HL-60 (cell line): ENCODE results near the gene PRKAR2B.
"Not testable (repeated sequence)": the region's sequence is repeated elsewhere in the genome, so short reads cannot be mapped to it uniquely, and the experiment has no call there.

Experiments used
- DNase-seq, 2 experiments: peaks; one replicate each; pipeline ENCODE4 v3.0.0-alpha.2; 2010 to 2020; ENCODE audit warnings: low read depth in 1 of 2, low spot score in 1 of 2
- H3K27ac ChIP-seq: fragments of 250-450 bp; sonication (Bioruptor Pico); replicated peaks from 2 replicates; pipeline ENCODE4 v1.5.1; 2020; ENCODE audit warnings: mild to moderate bottlenecking, moderate library complexity
- H3K27me3 ChIP-seq: fragments of 250-450 bp; sonication (Bioruptor Pico); 2 replicates; pipeline ENCODE4 v1.5.1; 2021; ENCODE audit warnings: mild to moderate bottlenecking, moderate library complexity; ENCODE audit not compliant: insufficient read depth, poor library complexity, severe bottlenecking
- H3K4me3 ChIP-seq: replicated peaks from 2 replicates; pipeline ENCODE4 v1.5.1; 2011; ENCODE audit warnings: mild to moderate bottlenecking, control low read depth, low read length; ENCODE audit not compliant: insufficient read depth
- CTCF ChIP-seq: IDR thresholded peaks from one replicate; pipeline ENCODE4 v1.5.1; 2011; ENCODE audit warnings: low read length, control low read depth, inconsistent platforms; ENCODE audit not compliant: insufficient read depth
- GABPA ChIP-seq: IDR thresholded peaks from 2 replicates; pipeline ENCODE4 v1.6.1; 2012; ENCODE audit warnings: low read depth
- POLR2AphosphoS5 ChIP-seq: IDR thresholded peaks from 2 replicates; pipeline ENCODE4 v1.6.1; 2012; ENCODE audit warnings: low read depth
- SPI1 ChIP-seq: IDR thresholded peaks from 2 replicates; pipeline ENCODE4 v1.6.1; 2012; ENCODE audit warnings: low read depth, mild to moderate bottlenecking, borderline replicate concordance
- TF ChIP-seq, protein P1 (sequence below): IDR thresholded peaks from 2 replicates; pipeline ENCODE4 v1.6.1; 2012; ENCODE audit warnings: low read depth; ENCODE audit not compliant: insufficient replicate concordance

PRKAR2B gene

DNA sequence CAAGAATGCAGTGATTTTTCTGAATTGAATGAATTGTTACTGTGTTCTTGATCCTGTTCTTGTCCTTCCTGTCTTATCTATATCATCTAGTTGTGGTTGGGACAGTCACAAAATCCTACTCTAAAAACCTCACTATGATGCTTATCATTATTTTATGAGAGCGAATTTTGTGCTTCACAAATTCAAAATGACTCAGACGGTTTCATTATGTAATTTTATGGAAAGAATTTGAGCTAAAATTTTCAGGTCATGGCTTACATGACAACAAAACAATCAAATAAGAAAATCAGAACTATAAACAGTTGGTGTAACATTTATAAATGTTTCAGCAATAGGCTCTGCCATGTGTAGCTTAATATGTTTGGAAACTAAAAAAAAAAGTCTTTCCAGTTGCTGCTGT is 6.9 kb downstream of the PRKAR2B start:
- DNase-seq = no peak
- Histone ChIP-seq H3K27me3 (peaks cover 8% of the 10 kb centered on the region), H3K4me3 (no peak overlapping the region), H3K27ac (no peak overlapping the region)
- TF ChIP-seq GABPA (no peak), POLR2AphosphoS5 (no peak), SPI1 (no peak), CTCF (no peak)
- TF ChIP-seq, protein P1, sequence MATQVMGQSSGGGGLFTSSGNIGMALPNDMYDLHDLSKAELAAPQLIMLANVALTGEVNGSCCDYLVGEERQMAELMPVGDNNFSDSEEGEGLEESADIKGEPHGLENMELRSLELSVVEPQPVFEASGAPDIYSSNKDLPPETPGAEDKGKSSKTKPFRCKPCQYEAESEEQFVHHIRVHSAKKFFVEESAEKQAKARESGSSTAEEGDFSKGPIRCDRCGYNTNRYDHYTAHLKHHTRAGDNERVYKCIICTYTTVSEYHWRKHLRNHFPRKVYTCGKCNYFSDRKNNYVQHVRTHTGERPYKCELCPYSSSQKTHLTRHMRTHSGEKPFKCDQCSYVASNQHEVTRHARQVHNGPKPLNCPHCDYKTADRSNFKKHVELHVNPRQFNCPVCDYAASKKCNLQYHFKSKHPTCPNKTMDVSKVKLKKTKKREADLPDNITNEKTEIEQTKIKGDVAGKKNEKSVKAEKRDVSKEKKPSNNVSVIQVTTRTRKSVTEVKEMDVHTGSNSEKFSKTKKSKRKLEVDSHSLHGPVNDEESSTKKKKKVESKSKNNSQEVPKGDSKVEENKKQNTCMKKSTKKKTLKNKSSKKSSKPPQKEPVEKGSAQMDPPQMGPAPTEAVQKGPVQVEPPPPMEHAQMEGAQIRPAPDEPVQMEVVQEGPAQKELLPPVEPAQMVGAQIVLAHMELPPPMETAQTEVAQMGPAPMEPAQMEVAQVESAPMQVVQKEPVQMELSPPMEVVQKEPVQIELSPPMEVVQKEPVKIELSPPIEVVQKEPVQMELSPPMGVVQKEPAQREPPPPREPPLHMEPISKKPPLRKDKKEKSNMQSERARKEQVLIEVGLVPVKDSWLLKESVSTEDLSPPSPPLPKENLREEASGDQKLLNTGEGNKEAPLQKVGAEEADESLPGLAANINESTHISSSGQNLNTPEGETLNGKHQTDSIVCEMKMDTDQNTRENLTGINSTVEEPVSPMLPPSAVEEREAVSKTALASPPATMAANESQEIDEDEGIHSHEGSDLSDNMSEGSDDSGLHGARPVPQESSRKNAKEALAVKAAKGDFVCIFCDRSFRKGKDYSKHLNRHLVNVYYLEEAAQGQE = no peak

GRCh38 chr7:107054965-107055364 is 10.5 kb downstream of the PRKAR2B start:
- not testable (repeated sequence) for H3K4me3 ChIP-seq, H3K27me3 ChIP-seq, DNase-seq, H3K27ac ChIP-seq

DNA sequence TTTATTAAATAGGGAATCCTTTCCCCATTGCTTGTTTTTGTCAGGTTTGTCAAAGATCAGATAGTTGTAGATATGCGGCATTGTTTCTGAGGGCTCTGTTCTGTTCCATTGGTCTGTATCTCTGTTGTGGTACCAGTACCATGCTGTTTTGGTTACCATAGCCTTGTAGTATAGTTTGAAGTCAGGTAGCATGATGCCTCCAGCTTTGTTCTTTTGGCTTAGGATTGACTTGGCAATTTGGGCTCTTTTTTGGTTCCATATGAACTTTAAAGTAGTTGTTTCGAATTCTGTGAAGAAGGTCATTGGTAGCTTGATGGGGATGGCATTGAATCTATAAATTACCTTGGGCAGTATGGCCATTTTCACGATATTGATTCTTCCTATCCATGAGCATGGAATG is 11.6 kb downstream of the PRKAR2B start:
- H3K27ac ChIP-seq, H3K27me3 ChIP-seq, DNase-seq, H3K4me3 ChIP-seq: not testable (repeated sequence)

- Histone ChIP-seq H3K4me3 (no peak overlapping the region), H3K27ac (no peak overlapping the region), H3K27me3 (no peaks in the 10 kb centered on the region)
- no peak for DNase-seq
- TF ChIP-seq POLR2AphosphoS5 (no peak), SPI1 (no peak), CTCF (no peak), GABPA (no peak)
- TF ChIP-seq, protein P1 = no peak
Measured at GRCh38 chr7:107056728-107057473, 12.4 kb downstream of the PRKAR2B start.

- TF ChIP-seq GABPA (no peak), SPI1 (no peak), CTCF (no peak), POLR2AphosphoS5 (no peak)
- TF ChIP-seq, protein P1 = no peak
- Histone ChIP-seq H3K27me3 (no peaks in the 10 kb centered on the region), H3K27ac (no peak overlapping the region), H3K4me3 (no peak overlapping the region)
- DNase-seq = no peak
Measured at GRCh38 chr7:107057474-107057833, 12.9 kb downstream of the PRKAR2B start.
